ENCODE data around the gene TOGARAM2.

DNA sequence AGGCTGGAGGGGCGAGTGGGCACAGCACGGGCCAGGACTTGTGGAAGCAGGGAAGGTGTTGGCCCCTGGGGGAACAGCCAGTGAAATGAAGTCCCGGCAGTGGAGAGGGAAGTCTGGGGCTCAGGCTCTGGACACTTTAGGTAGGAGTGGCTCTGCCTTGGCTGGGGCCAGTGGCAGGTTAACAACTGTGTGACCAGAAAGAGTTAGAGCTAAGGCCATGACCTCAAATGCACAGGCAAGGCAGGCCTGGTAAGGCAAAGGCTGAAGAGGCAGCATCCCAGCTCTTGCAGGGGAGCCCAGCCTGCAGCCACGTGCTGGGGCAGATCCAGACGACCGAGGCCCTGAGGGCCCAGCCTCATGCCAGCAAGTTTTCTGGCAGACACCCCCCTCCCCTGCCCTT, 71.7 kb downstream of the TOGARAM2 start:
- TF ChIP-seq ARNT (IDR thresholded peaks at IDR 0.05) (no peak), FOXM1 (IDR thresholded peaks at IDR 0.05; ENCODE audit: borderline replicate concordance) (no peak), HDGF (IDR thresholded peaks at IDR 0.05; ENCODE audit: borderline replicate concordance) (no peak), NFRKB (IDR thresholded peaks at IDR 0.05) (no peak), SP1 (IDR thresholded peaks at IDR 0.05) (no peak), FOXK2 (IDR thresholded peaks at IDR 0.05) (no peak)

Data from HEK293T (cell line).